ENCODE results near the gene ZDHHC11. TPM values are rescaled to one million over a fixed set of nuclear protein-coding genes. Genes with fewer than 3 reads are reported as not detected.
A peak's percentile ranks its signal among the peaks of the same experiment; 100 is the strongest.

ZDHHC11 gene
- polyA plus RNA-seq, 4 donors, result 4.9 to 40.5 (median 6.5) TPM

GRCh38 chr5:864492-865167 lies 13.8 kb upstream of the ZDHHC11 start:
- DNase-seq (no peak), FAIRE-seq (no peak)
- peaks cover 11 to 79% (median 16%) of the 10 kb centered on the region in 3 donors for H3K36me3 ChIP-seq (ENCODE audit: control insufficient read depth in 3 of 3, insufficient read depth in 2 of 3, low read depth in 1 of 3, low read length in 3 of 3)
- no peak overlapping the region for H3K27ac ChIP-seq (ENCODE audit: low read depth in 1 of 3, low read length in 2 of 3)
- no peaks in the 10 kb centered on the region for H3K27me3 ChIP-seq (ENCODE audit: control insufficient read depth in 3 of 3, insufficient read depth in 3 of 3, low read length in 3 of 3)
- 79 to 92% (median 88%) methylated on average over 14 to 15 of the region's 15 CpGs for WGBS, 3 donors
- no peak overlapping the region for H3K4me3 ChIP-seq (ENCODE audit: low read depth in 1 of 3, low read length in 3 of 3)
- peaks cover 0 to 26% (median 4%) of the 10 kb centered on the region in 3 donors for H3K4me1 ChIP-seq (ENCODE audit: control insufficient read depth in 3 of 3, insufficient read depth in 2 of 3, low read depth in 1 of 3, low read length in 2 of 3)
- no peaks in the 10 kb centered on the region for H3K9me3 ChIP-seq (ENCODE audit: control insufficient read depth in 2 of 2, insufficient read depth in 1 of 2, low read depth in 1 of 2, low read length in 1 of 2)

- Histone ChIP-seq H3K4me3 (ENCODE audit: low read depth in 1 of 3, low read length in 3 of 3) (no peak overlapping the region), H3K4me1 (ENCODE audit: control insufficient read depth in 3 of 3, insufficient read depth in 2 of 3, low read depth in 1 of 3, low read length in 2 of 3) (peaks cover 0 to 24% (median 4%) of the 10 kb centered on the region in 3 donors), H3K9me3 (ENCODE audit: control insufficient read depth in 2 of 2, insufficient read depth in 1 of 2, low read depth in 1 of 2, low read length in 1 of 2) (no peaks in the 10 kb centered on the region), H3K27me3 (ENCODE audit: control insufficient read depth in 3 of 3, insufficient read depth in 3 of 3, low read length in 3 of 3) (no peaks in the 10 kb centered on the region), H3K27ac (ENCODE audit: low read depth in 1 of 3, low read length in 2 of 3) (no peak overlapping the region), H3K36me3 (ENCODE audit: control insufficient read depth in 3 of 3, insufficient read depth in 2 of 3, low read depth in 1 of 3, low read length in 3 of 3) (peaks cover 5 to 75% (median 8%) of the 10 kb centered on the region in 3 donors)
- FAIRE-seq, result no peak
- WGBS, 3 donors, result 89 to 96% (median 93%) methylated on average over 16 of the region's 16 CpGs
- no peak for DNase-seq
Observed at GRCh38 chr5:863244-863805, 12.5 kb upstream of the ZDHHC11 start.

- H3K27me3 ChIP-seq (ENCODE audit: control insufficient read depth in 3 of 3, insufficient read depth in 3 of 3, low read length in 3 of 3), result no peaks in the 10 kb centered on the region
- no peak for DNase-seq
Observed at GRCh38 chr5:862367-863243, 11.8 kb upstream of the ZDHHC11 start.

GRCh38 chr5:861442-862366 lies 10.9 kb upstream of the ZDHHC11 start:
- no peaks in the 10 kb centered on the region for H3K9me3 ChIP-seq (ENCODE audit: control insufficient read depth in 2 of 2, insufficient read depth in 1 of 2, low read depth in 1 of 2, low read length in 1 of 2)
- H3K27me3 ChIP-seq (ENCODE audit: control insufficient read depth in 3 of 3, insufficient read depth in 3 of 3, low read length in 3 of 3), result no peaks in the 10 kb centered on the region
- DNase-seq (no peak), FAIRE-seq (no peak)
- H3K4me1 ChIP-seq (ENCODE audit: control insufficient read depth in 3 of 3, insufficient read depth in 2 of 3, low read depth in 1 of 3, low read length in 2 of 3), result peaks cover 0 to 9% (median 0%) of the 10 kb centered on the region in 3 donors
- 83 to 84% (median 84%) methylated on average over 21 to 22 of the region's 22 CpGs for WGBS, 3 donors
- H3K4me3 ChIP-seq (ENCODE audit: low read depth in 1 of 3, low read length in 3 of 3), result no peak overlapping the region
- peaks cover 5 to 63% (median 8%) of the 10 kb centered on the region in 3 donors for H3K36me3 ChIP-seq (ENCODE audit: control insufficient read depth in 3 of 3, insufficient read depth in 2 of 3, low read depth in 1 of 3, low read length in 3 of 3)
- H3K27ac ChIP-seq (ENCODE audit: low read depth in 1 of 3, low read length in 2 of 3), result no peak overlapping the region

More at GRCh38 chr5:862367-863243, 11.8 kb upstream of the ZDHHC11 start:
- no peaks in the 10 kb centered on the region for H3K9me3 ChIP-seq (ENCODE audit: control insufficient read depth in 2 of 2, insufficient read depth in 1 of 2, low read depth in 1 of 2, low read length in 1 of 2)
- FAIRE-seq, result no peak
- no peak overlapping the region for H3K4me3 ChIP-seq (ENCODE audit: low read depth in 1 of 3, low read length in 3 of 3)
- WGBS, 3 donors, result 83 to 88% (median 87%) methylated on average over 24 to 25 of the region's 25 CpGs
- peaks cover 5 to 71% (median 8%) of the 10 kb centered on the region in 3 donors for H3K36me3 ChIP-seq (ENCODE audit: control insufficient read depth in 3 of 3, insufficient read depth in 2 of 3, low read depth in 1 of 3, low read length in 3 of 3)
- H3K4me1 ChIP-seq (ENCODE audit: control insufficient read depth in 3 of 3, insufficient read depth in 2 of 3, low read depth in 1 of 3, low read length in 2 of 3), result peaks cover 0 to 17% (median 4%) of the 10 kb centered on the region in 3 donors
- no peak overlapping the region for H3K27ac ChIP-seq (ENCODE audit: low read depth in 1 of 3, low read length in 2 of 3)

GRCh38 chr5:860506-861150 lies 9.8 kb upstream of the ZDHHC11 start:
- no peak for DNase-seq
- no peak overlapping the region for H3K27ac ChIP-seq (ENCODE audit: low read depth in 1 of 3, low read length in 2 of 3)
- no peaks in the 10 kb centered on the region for H3K27me3 ChIP-seq (ENCODE audit: control insufficient read depth in 3 of 3, insufficient read depth in 3 of 3, low read length in 3 of 3)
- no peak overlapping the region for H3K4me3 ChIP-seq (ENCODE audit: low read depth in 1 of 3, low read length in 3 of 3)
- H3K9me3 ChIP-seq (ENCODE audit: control insufficient read depth in 2 of 2, insufficient read depth in 1 of 2, low read depth in 1 of 2, low read length in 1 of 2), result no peaks in the 10 kb centered on the region
- peaks cover 5 to 58% (median 8%) of the 10 kb centered on the region in 3 donors for H3K36me3 ChIP-seq (ENCODE audit: control insufficient read depth in 3 of 3, insufficient read depth in 2 of 3, low read depth in 1 of 3, low read length in 3 of 3)
- peaks cover 0 to 4% (median 0%) of the 10 kb centered on the region in 3 donors for H3K4me1 ChIP-seq (ENCODE audit: control insufficient read depth in 3 of 3, insufficient read depth in 2 of 3, low read depth in 1 of 3, low read length in 2 of 3)
- no peak for FAIRE-seq
- 89 to 95% (median 91%) methylated on average over 15 of the region's 15 CpGs for WGBS, 3 donors

GRCh38 chr5:859798-860296 lies 9.1 kb upstream of the ZDHHC11 start:
- Histone ChIP-seq H3K4me3 (ENCODE audit: low read depth in 1 of 3, low read length in 3 of 3) (no peak overlapping the region), H3K9me3 (ENCODE audit: control insufficient read depth in 2 of 2, insufficient read depth in 1 of 2, low read depth in 1 of 2, low read length in 1 of 2) (no peaks in the 10 kb centered on the region), H3K4me1 (ENCODE audit: control insufficient read depth in 3 of 3, insufficient read depth in 2 of 3, low read depth in 1 of 3, low read length in 2 of 3) (peaks cover 0 to 4% (median 0%) of the 10 kb centered on the region in 3 donors), H3K36me3 (ENCODE audit: control insufficient read depth in 3 of 3, insufficient read depth in 2 of 3, low read depth in 1 of 3, low read length in 3 of 3) (peaks cover 5 to 50% (median 8%) of the 10 kb centered on the region in 3 donors), H3K27me3 (ENCODE audit: control insufficient read depth in 3 of 3, insufficient read depth in 3 of 3, low read length in 3 of 3) (no peaks in the 10 kb centered on the region), H3K27ac (ENCODE audit: low read depth in 1 of 3, low read length in 2 of 3) (no peak overlapping the region)
- FAIRE-seq (no peak), DNase-seq (no peak)
- WGBS, 3 donors, result 86 to 87% (median 87%) methylated on average over 16 of the region's 16 CpGs

GRCh38 chr5:859391-859790 lies 8.6 kb upstream of the ZDHHC11 start:
- Histone ChIP-seq H3K27me3 (ENCODE audit: control insufficient read depth in 3 of 3, insufficient read depth in 3 of 3, low read length in 3 of 3) (no peaks in the 10 kb centered on the region), H3K4me3 (ENCODE audit: low read depth in 1 of 3, low read length in 3 of 3) (no peak overlapping the region), H3K9me3 (ENCODE audit: control insufficient read depth in 2 of 2, insufficient read depth in 1 of 2, low read depth in 1 of 2, low read length in 1 of 2) (no peaks in the 10 kb centered on the region), H3K4me1 (ENCODE audit: control insufficient read depth in 3 of 3, insufficient read depth in 2 of 3, low read depth in 1 of 3, low read length in 2 of 3) (peaks cover 0 to 4% (median 0%) of the 10 kb centered on the region in 3 donors), H3K27ac (ENCODE audit: low read depth in 1 of 3, low read length in 2 of 3) (no peak overlapping the region), H3K36me3 (ENCODE audit: control insufficient read depth in 3 of 3, insufficient read depth in 2 of 3, low read depth in 1 of 3, low read length in 3 of 3) (peaks cover 4 to 45% (median 8%) of the 10 kb centered on the region in 3 donors)
- WGBS, 3 donors, result 68 to 85% (median 79%) methylated on average over 16 of the region's 16 CpGs
- DNase-seq (peak in 1 of 2 donors; percentile 66), FAIRE-seq (no peak)

Data from small intestine (tissue), 7 donors.